ENCODE measurements around the gene EFEMP1. TPM values are rescaled to one million over a fixed set of nuclear protein-coding genes. Genes with fewer than 3 reads are reported as not detected.

The EFEMP1 gene
- polyA plus RNA-seq, 3 donors, result not detected

GRCh38 chr2:55877087-55877436 is 46.5 kb downstream of the EFEMP1 start:
- Histone ChIP-seq H3K9me3 (replicated peaks in 1 of 2; ENCODE audit: control insufficient read depth in 1 of 2, insufficient read depth in 1 of 2, low read length in 2 of 2) (no peaks in the 10 kb centered on the region), H3K27me3 (ENCODE audit: control insufficient read depth in 2 of 2, insufficient read depth in 2 of 2, low read length in 2 of 2) (no peaks in the 10 kb centered on the region), H2AFZ (ENCODE audit: insufficient read depth, low read depth, low read length, poor library complexity, severe bottlenecking) (no peak overlapping the region), H3K4me2 (replicated peaks; ENCODE audit: extremely low read depth, low read length, poor library complexity, severe bottlenecking) (no peak overlapping the region), H3K36me3 (replicated peaks in 1 of 2; ENCODE audit: control insufficient read depth in 1 of 2, insufficient read depth in 2 of 2, low read length in 2 of 2) (no peaks in the 10 kb centered on the region), H3K79me2 (ENCODE audit: insufficient read depth, low read length) (no peaks in the 10 kb centered on the region), H3K27ac (ENCODE audit: low read depth in 1 of 2, low read length in 2 of 2) (no peak overlapping the region), H4K20me1 (ENCODE audit: insufficient read depth, low read length) (no peaks in the 10 kb centered on the region), H3K4me1 (ENCODE audit: control insufficient read depth in 1 of 2, insufficient read depth in 2 of 2, low read length in 2 of 2) (peaks cover 14% of the 10 kb centered on the region in 2 donors), H3K4me3 (replicated peaks in 1 of 3; ENCODE audit: low read depth in 2 of 3, low read length in 3 of 3) (no peak overlapping the region), H3K9ac (ENCODE audit: insufficient read depth, low read length, poor library complexity, severe bottlenecking) (no peak overlapping the region)
- no CpG with 5 or more reads among the region's 2 CpGs for WGBS (ENCODE audit: insufficient coverage)
- Mint-ChIP-seq H3K4me1 (peaks cover 8% of the 10 kb centered on the region), H3K27me3 (ENCODE audit: low read depth in 3 of 3) (peaks cover 2 to 3% (median 2%) of the 10 kb centered on the region in 3 donors), H3K36me3 (no peaks in the 10 kb centered on the region), H3K9me3 (peaks cover 0 to 2% (median 0%) of the 10 kb centered on the region in 7 donors), H3K4me3 (no peak overlapping the region), H3K27ac (no peak overlapping the region)
- no peak for DNase-seq
- TF ChIP-seq CTCF (IDR thresholded peaks at IDR 0.05), result no peak
- intact Hi-C loops (cut with micrococcal nuclease), result no loop called here

GRCh38 chr2:55876429-55877086 is 47.0 kb downstream of the EFEMP1 start:
- Histone ChIP-seq H3K79me2 (ENCODE audit: insufficient read depth, low read length) (no peaks in the 10 kb centered on the region), H2AFZ (ENCODE audit: insufficient read depth, low read depth, low read length, poor library complexity, severe bottlenecking) (no peak overlapping the region), H3K4me1 (ENCODE audit: control insufficient read depth in 1 of 2, insufficient read depth in 2 of 2, low read length in 2 of 2) (peaks cover 19% of the 10 kb centered on the region in 2 donors), H3K4me2 (replicated peaks; ENCODE audit: extremely low read depth, low read length, poor library complexity, severe bottlenecking) (no peak overlapping the region), H3K27ac (ENCODE audit: low read depth in 1 of 2, low read length in 2 of 2) (no peak overlapping the region), H3K9ac (ENCODE audit: insufficient read depth, low read length, poor library complexity, severe bottlenecking) (no peak overlapping the region), H3K4me3 (replicated peaks in 1 of 3; ENCODE audit: low read depth in 2 of 3, low read length in 3 of 3) (no peak overlapping the region), H3K36me3 (replicated peaks in 1 of 2; ENCODE audit: control insufficient read depth in 1 of 2, insufficient read depth in 2 of 2, low read length in 2 of 2) (no peaks in the 10 kb centered on the region), H3K27me3 (ENCODE audit: control insufficient read depth in 2 of 2, insufficient read depth in 2 of 2, low read length in 2 of 2) (no peaks in the 10 kb centered on the region), H3K9me3 (replicated peaks in 1 of 2; ENCODE audit: control insufficient read depth in 1 of 2, insufficient read depth in 1 of 2, low read length in 2 of 2) (no peaks in the 10 kb centered on the region), H4K20me1 (ENCODE audit: insufficient read depth, low read length) (no peaks in the 10 kb centered on the region)
- no peak for TF ChIP-seq CTCF (IDR thresholded peaks at IDR 0.05)
- intact Hi-C loops (cut with micrococcal nuclease), result no loop called here
- no CpG with 5 or more reads among the region's 6 CpGs for WGBS (ENCODE audit: insufficient coverage)
- H3K27ac Mint-ChIP-seq, result no peak overlapping the region
- DNase-seq, result no peak
- no peaks in the 10 kb centered on the region for H3K36me3 Mint-ChIP-seq
- peaks cover 0 to 2% (median 0%) of the 10 kb centered on the region in 7 donors for H3K9me3 Mint-ChIP-seq
- H3K27me3 Mint-ChIP-seq (ENCODE audit: low read depth in 3 of 3), result peaks cover 2 to 3% (median 2%) of the 10 kb centered on the region in 3 donors
- peaks cover 11% of the 10 kb centered on the region for H3K4me1 Mint-ChIP-seq
- H3K4me3 Mint-ChIP-seq, result no peak overlapping the region

Data from CD14-positive monocyte (primary cell).